GM20000 (cell line): ENCODE data around the gene FAM200A.
"Not testable (repeated sequence)": the region's sequence is repeated elsewhere in the genome, so short reads cannot be mapped to it uniquely, and the experiment has no call there.

ENCODE experiments used
- DNase-seq: peaks from one replicate; pipeline ENCODE4 v3.0.0; 2012; ENCODE audit warnings: low spot score
- CTCF ChIP-seq: IDR thresholded peaks from 2 replicates; pipeline ENCODE4 v1.5.1; 2012; ENCODE audit warnings: mild to moderate bottlenecking, control low read depth; ENCODE audit errors: extremely low read depth, missing control alignments

Gene FAM200A

GRCh38 chr7:99579956-99580777, 28.3 kb upstream of the FAM200A start:
- TF ChIP-seq CTCF: peak; percentile 8
- DNase-seq: peak; percentile 32

- no peak for TF ChIP-seq CTCF
- no peak for DNase-seq
Observed at GRCh38 chr7:99579281-99579955, 27.5 kb upstream of the FAM200A start.

- no peak for DNase-seq
- TF ChIP-seq CTCF: no peak
Observed at GRCh38 chr7:99576251-99576650, 24.3 kb upstream of the FAM200A start.

- DNase-seq: no peak
- TF ChIP-seq CTCF: no peak
Observed at GRCh38 chr7:99573257-99573656, 21.3 kb upstream of the FAM200A start.

- no peak for TF ChIP-seq CTCF
- DNase-seq: no peak
Observed at GRCh38 chr7:99571768-99572167, 19.9 kb upstream of the FAM200A start.

GRCh38 chr7:99568770-99569169, 16.9 kb upstream of the FAM200A start:
- DNase-seq: not testable (repeated sequence)

GRCh38 chr7:99563650-99564049, 11.7 kb upstream of the FAM200A start:
- DNase-seq: no peak
- no peak for TF ChIP-seq CTCF
